Kidney (tissue), 14 donors: ENCODE measurements around the gene DNAJC27. TPM values are rescaled to one million over a fixed set of nuclear protein-coding genes. Genes with fewer than 3 reads are reported as not detected.
"Not testable (repeated sequence)": the region's sequence is repeated elsewhere in the genome, so short reads cannot be mapped to it uniquely, and the experiment has no call there.

Experiments
- DNase-seq, 5 donors: peaks; one replicate each; pipeline ENCODE4 v3.0.0-alpha.2; 2013 to 2020
- FAIRE-seq: peaks from 2 replicates; lab custom pipeline; 2012; peaks lifted over from hg19 to GRCh38; lab: Jason Lieb, UNC
- H3K27ac ChIP-seq, 2 donors: one replicate each; pipeline ENCODE4 v1.7.0; 2013; ENCODE audit warnings: low read depth in 2 of 2, low read length in 2 of 2, inconsistent platforms in 1 of 2
- H3K27me3 ChIP-seq: one replicate; pipeline ENCODE4 v1.7.1; 2013; ENCODE audit warnings: low read length, inconsistent platforms; ENCODE audit not compliant: control insufficient read depth, insufficient read depth
- H3K36me3 ChIP-seq, 3 donors: one replicate each; pipeline versions ENCODE4 v1.7.0 to v1.7.1; 2013; ENCODE audit warnings: low read length in 3 of 3, control low read depth in 1 of 3, inconsistent platforms in 1 of 3; ENCODE audit not compliant: insufficient read depth in 3 of 3, control insufficient read depth in 2 of 3
- H3K4me1 ChIP-seq, 3 donors: one replicate each; pipeline versions ENCODE4 v1.7.0 to v1.7.1; 2013; ENCODE audit warnings: low read length in 3 of 3, inconsistent platforms in 1 of 3, low read depth in 1 of 3; ENCODE audit not compliant: control insufficient read depth in 2 of 3, insufficient read depth in 2 of 3
- H3K4me3 ChIP-seq, 3 donors: one replicate each; pipeline versions ENCODE4 v1.7.0 to v1.8.1; 2013; ENCODE audit warnings: low read length in 3 of 3, control low read depth in 1 of 3, inconsistent platforms in 1 of 3
- H3K9ac ChIP-seq, 3 donors: one replicate each; pipeline versions ENCODE4 v1.7.0 to v1.7.1; 2013; ENCODE audit warnings: low read length in 3 of 3, control low read depth in 1 of 3, inconsistent platforms in 1 of 3
- H3K9me3 ChIP-seq, 3 donors: one replicate each; pipeline versions ENCODE4 v1.7.0 to v1.7.1; 2013; ENCODE audit warnings: low read length in 3 of 3, control low read depth in 1 of 3, inconsistent platforms in 1 of 3; ENCODE audit not compliant: control insufficient read depth in 2 of 3, insufficient read depth in 1 of 3
- intact Hi-C: fragments of 100-400 bp; cut with DNase I; formaldehyde crosslinking; loops from one replicate; pipeline ENCODE4 v1.11.1; 2022
- polyA plus RNA-seq: library from polyadenylated mRNA; stranded (reverse); fragments of 350-450 nt; fragmentation: Illumina TruSeq; extraction: RNeasy Lipid Tissue Mini Kit (QIAGEN cat#74804); gene quantifications from one replicate; pipeline ENCODE4 v1.2.3, GENCODE V29; 2014; ENCODE audit warnings: low read depth, low replicate concordance; ENCODE audit not compliant: insufficient read depth
- total RNA-seq: library from RNA; stranded (reverse); fragmentation: NEBNext Ultra II Directional; extraction: Animal tissue kit (Norgen Biotek cat#: 25700); gene quantifications from one replicate; pipeline ENCODE4 v1.2.1, GENCODE V29; 2021
- TF ChIP-seq, protein P1 (sequence below): IDR thresholded peaks from 3 replicates; pipeline ENCODE4 v1.5.1; 2012; ENCODE audit warnings: mild to moderate bottlenecking, moderate library complexity, borderline replicate concordance; ENCODE audit not compliant: insufficient read depth; ENCODE audit errors: extremely low read depth
- donor health status: control.
- donor health status: control.
- donor health status: control.
- donor health status: control.
- donor health status: control.
- donor health status: DM: yes; HTN: yes; CAD: no.
- donor health status: Normal renal cell carcinoma (clear cell type).

The DNAJC27 gene
- total and polyA plus RNA-seq, 2 donors from 2014 or later, result 3.2 to 11.4 TPM

DNA sequence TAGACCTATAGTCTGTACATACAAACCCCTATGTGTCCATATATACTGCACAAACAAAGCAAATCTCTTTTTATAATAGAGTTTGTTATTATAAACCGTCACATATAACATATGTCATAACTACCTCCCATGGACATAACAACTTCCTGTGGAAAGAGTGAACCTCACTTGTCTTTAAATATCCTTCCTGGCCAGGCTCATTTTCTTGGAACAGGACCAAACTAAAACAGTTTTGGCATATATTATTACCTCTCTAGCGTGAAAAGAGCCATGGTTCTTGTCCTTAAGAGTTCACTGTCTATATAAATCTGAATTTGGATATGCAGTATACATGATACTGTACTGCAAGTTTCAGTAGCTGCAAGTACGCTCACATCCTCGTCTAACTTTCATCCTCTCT is 28.3 kb upstream of the DNAJC27 start:
- Histone ChIP-seq H3K9me3 (no peaks in the 10 kb centered on the region), H3K36me3 (no peaks in the 10 kb centered on the region), H3K27me3 (no peaks in the 10 kb centered on the region), H3K9ac (no peak overlapping the region), H3K27ac (no peak overlapping the region), H3K4me3 (no peak overlapping the region), H3K4me1 (no peaks in the 10 kb centered on the region)
- FAIRE-seq (no peak), DNase-seq (peak in 1 of 5 donors; percentile 30)
- TF ChIP-seq, protein P1, sequence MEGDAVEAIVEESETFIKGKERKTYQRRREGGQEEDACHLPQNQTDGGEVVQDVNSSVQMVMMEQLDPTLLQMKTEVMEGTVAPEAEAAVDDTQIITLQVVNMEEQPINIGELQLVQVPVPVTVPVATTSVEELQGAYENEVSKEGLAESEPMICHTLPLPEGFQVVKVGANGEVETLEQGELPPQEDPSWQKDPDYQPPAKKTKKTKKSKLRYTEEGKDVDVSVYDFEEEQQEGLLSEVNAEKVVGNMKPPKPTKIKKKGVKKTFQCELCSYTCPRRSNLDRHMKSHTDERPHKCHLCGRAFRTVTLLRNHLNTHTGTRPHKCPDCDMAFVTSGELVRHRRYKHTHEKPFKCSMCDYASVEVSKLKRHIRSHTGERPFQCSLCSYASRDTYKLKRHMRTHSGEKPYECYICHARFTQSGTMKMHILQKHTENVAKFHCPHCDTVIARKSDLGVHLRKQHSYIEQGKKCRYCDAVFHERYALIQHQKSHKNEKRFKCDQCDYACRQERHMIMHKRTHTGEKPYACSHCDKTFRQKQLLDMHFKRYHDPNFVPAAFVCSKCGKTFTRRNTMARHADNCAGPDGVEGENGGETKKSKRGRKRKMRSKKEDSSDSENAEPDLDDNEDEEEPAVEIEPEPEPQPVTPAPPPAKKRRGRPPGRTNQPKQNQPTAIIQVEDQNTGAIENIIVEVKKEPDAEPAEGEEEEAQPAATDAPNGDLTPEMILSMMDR, result no peak
- intact Hi-C loops, result no loop called here

DNA sequence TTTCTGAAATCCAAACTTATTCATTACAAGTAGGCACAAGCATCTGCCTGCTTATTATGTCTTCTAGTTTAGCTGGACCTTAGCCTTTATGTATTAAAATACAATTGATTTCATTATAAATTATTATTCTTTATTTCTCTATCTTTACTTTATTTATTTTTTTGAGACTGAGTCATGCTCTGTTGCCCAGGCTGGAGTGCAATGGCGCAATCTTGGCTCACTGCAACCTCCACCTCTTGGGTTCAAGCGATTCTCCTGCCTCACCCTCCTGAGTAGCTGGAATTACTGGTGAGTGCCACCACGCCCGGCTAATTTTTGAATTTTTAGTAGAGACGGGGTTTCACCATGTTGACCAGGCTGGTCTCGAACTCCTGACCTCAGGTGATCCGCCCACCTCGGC is 27.3 kb upstream of the DNAJC27 start:
- FAIRE-seq, H3K9ac ChIP-seq, H3K27me3 ChIP-seq, H3K9me3 ChIP-seq, H3K36me3 ChIP-seq, DNase-seq, H3K4me1 ChIP-seq, H3K4me3 ChIP-seq, intact Hi-C loops, H3K27ac ChIP-seq: not testable (repeated sequence)

DNA sequence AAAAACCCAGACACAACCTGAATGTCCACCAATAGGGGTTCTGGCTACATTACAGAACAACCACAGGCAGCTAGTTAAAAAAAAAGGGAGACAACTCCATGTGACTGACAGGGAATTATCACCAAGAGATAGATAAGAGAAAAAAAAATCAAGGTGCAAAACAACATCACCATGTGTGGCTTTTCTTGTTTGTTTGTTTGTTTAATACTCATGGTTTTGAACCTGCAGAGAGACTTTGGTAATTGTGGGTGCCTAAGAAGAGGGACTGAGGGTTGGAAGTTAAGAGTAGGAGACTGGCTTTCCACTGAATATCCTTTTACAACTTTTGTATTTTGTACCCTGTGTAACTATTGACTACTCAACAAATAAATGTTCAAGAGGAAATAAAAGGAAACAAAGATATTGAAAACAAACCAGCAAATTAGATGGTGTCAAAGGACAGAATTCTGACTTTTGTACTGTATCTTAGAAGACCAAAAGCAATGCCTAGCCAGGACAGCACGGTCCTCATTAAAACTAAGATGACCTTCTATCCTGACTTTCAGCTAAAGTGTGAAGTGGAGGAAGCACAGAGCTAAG is 22.5 kb upstream of the DNAJC27 start:
- intact Hi-C loops, result no loop called here
- FAIRE-seq (no peak), DNase-seq (no peak)
- Histone ChIP-seq H3K36me3 (no peaks in the 10 kb centered on the region), H3K9ac (no peak overlapping the region), H3K9me3 (no peaks in the 10 kb centered on the region), H3K4me1 (peaks cover 0 to 2% (median 0%) of the 10 kb centered on the region in 3 donors), H3K4me3 (no peak overlapping the region), H3K27ac (no peak overlapping the region), H3K27me3 (no peaks in the 10 kb centered on the region)
- TF ChIP-seq, protein P1, result no peak

DNA sequence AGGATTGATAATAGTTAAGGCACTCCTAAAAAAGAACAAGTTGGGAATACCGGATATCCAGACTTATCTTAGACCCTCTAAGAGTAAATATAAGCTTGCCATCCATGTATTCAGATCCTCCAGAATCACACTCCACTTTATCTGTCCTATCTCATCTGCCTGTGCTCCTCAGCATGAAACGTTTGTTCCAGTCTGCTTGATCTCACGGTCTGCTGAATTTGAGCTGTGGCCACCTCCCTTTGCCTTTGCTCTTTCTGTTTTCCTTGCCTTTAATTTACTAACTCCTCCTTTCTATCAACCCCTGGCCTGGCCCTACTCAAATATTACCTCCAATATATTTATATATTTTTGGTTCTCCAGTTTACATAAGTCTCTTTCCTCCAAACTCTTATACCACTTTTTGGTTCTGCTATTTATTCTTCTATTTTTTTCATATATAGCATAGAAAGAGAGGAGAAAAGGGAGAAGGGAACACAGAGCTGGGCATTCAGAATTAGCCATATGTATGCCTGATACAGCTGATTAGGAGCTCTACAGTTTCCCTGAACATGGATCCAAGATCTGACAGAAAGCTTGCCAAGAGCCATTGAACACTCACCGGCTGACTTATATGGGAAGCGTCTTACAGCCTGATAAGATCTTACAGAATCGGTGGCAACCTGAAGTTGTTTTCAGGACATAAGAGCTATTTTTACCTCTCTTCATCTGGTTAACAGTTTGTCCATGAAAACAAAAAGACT is 21.8 kb upstream of the DNAJC27 start:
- no peak for FAIRE-seq
- intact Hi-C loops, result no loop called here
- no peak overlapping the region for H3K27ac ChIP-seq

More for the DNA sequence above, 21.8 kb upstream of the DNAJC27 start:
- Histone ChIP-seq H3K36me3 (no peaks in the 10 kb centered on the region), H3K27me3 (no peaks in the 10 kb centered on the region), H3K9me3 (no peaks in the 10 kb centered on the region), H3K9ac (no peak overlapping the region), H3K4me1 (peaks cover 0 to 2% (median 0%) of the 10 kb centered on the region in 3 donors), H3K4me3 (no peak overlapping the region)
- TF ChIP-seq, protein P1, result no peak
- DNase-seq, result no peak
